Activated CD8-positive, alpha-beta T cell treated with anti-CD3 and anti-CD28 coated beads for 36 hours (primary cell): ENCODE measurements around the gene SLC38A1. TPM values are rescaled to one million over a fixed set of nuclear protein-coding genes. Genes with fewer than 3 reads are reported as not detected.

Source experiments
- ATAC-seq: fragments of 200-7000 bp; cut with Tn5 transposase; one replicate; pipeline ENCODE4 v1.10.0; 2021; ENCODE audit warnings: mild to moderate bottlenecking, moderate library complexity
- CTCF ChIA-PET: fragments of 350-600 bp; sonication (Branson Sonifier 250); formaldehyde crosslinking; loops from one replicate; lab custom pipeline; 2021; ENCODE audit warnings: antibody characterized with exemption; lab: Charles Lee
- POLR2A ChIA-PET: fragments of 350-600 bp; sonication (Branson Sonifier 250); formaldehyde crosslinking; loops from one replicate; lab custom pipeline; 2021; ENCODE audit warnings: antibody characterized with exemption; lab: Charles Lee
- DNase-seq: peaks from one replicate; pipeline ENCODE4 v3.0.0-alpha.2; 2020
- H3K27ac Mint-ChIP-seq: one replicate; pipeline ENCODE4 v1.8.0; 2021; ENCODE audit warnings: mild to moderate bottlenecking, mixed read lengths
- H3K27me3 Mint-ChIP-seq: one replicate; pipeline ENCODE4 v1.8.0; 2021; ENCODE audit warnings: mixed read lengths
- H3K36me3 Mint-ChIP-seq: one replicate; pipeline ENCODE4 v1.8.0; 2021; ENCODE audit warnings: low read depth, mixed read lengths
- H3K4me1 Mint-ChIP-seq: one replicate; pipeline ENCODE4 v1.8.0; 2021; ENCODE audit warnings: low read depth, mixed read lengths
- H3K4me3 Mint-ChIP-seq: one replicate; pipeline ENCODE4 v1.8.0; 2021; ENCODE audit warnings: mild to moderate bottlenecking, moderate library complexity, mixed read lengths
- H3K9me3 Mint-ChIP-seq: one replicate; pipeline ENCODE4 v1.8.0; 2021; ENCODE audit warnings: mixed read lengths
- CTCF ChIP-seq: fragments of 200-600 bp; IDR thresholded peaks from one replicate; pipeline ENCODE4 v1.8.0; 2022; ENCODE audit warnings: antibody characterized with exemption, mild to moderate bottlenecking
- intact Hi-C: fragments of 100-400 bp; cut with micrococcal nuclease; formaldehyde crosslinking; loops from one replicate; pipeline ENCODE4 v1.10.0; 2022
- total RNA-seq, 2 experiments: library from RNA; stranded (reverse); gene quantifications; one replicate each; pipeline ENCODE4 v1.2.3, GENCODE V29; 2021

SLC38A1 gene
- total RNA-seq, 2 experiments from 2014 or later, result 167 to 168 TPM

GRCh38 chr12:46222636-46223035 is 46.2 kb downstream of the SLC38A1 start:
- TF ChIP-seq CTCF, result no peak
- H3K4me3 Mint-ChIP-seq, result no peak overlapping the region
- ChIA-PET POLR2A (interaction anchor here (0.6 to 2.3 kb wide), 5 partner anchors 12 to 293 kb away, joined by 3 to 11 read pairs (median 3); partner anchors contain the start of gene SLC38A1), CTCF (no interaction called here)
- DNase-seq, result no peak
- H3K27ac Mint-ChIP-seq, result peak overlapping the region; percentile 99
- H3K4me1 Mint-ChIP-seq, result peaks cover 85% of the 10 kb centered on the region
- no peak for ATAC-seq
- peaks cover 90% of the 10 kb centered on the region for H3K36me3 Mint-ChIP-seq
- intact Hi-C loops, result no loop called here
- H3K27me3 Mint-ChIP-seq, result no peaks in the 10 kb centered on the region
- peaks cover 2% of the 10 kb centered on the region for H3K9me3 Mint-ChIP-seq

GRCh38 chr12:46221255-46222128 is 47.4 kb downstream of the SLC38A1 start:
- peak overlapping the region; percentile 99 for H3K27ac Mint-ChIP-seq
- H3K4me3 Mint-ChIP-seq, result peak overlapping the region; percentile 8
- H3K4me1 Mint-ChIP-seq, result peaks cover 91% of the 10 kb centered on the region
- TF ChIP-seq CTCF, result no peak
- ChIA-PET CTCF (no interaction called here), POLR2A (interaction anchor here (0.9 to 2.3 kb wide), 4 partner anchors 8 to 48 kb away, joined by 3 to 11 read pairs (median 4); partner anchors contain the start of gene SLC38A1)
- peaks cover 87% of the 10 kb centered on the region for H3K36me3 Mint-ChIP-seq
- peaks cover 2% of the 10 kb centered on the region for H3K9me3 Mint-ChIP-seq
- H3K27me3 Mint-ChIP-seq, result no peaks in the 10 kb centered on the region
- no peak for DNase-seq
- intact Hi-C loops, result no loop called here
- ATAC-seq, result no peak

- peaks cover 88% of the 10 kb centered on the region for H3K36me3 Mint-ChIP-seq
- H3K9me3 Mint-ChIP-seq, result peaks cover 2% of the 10 kb centered on the region
- peak overlapping the region; percentile 70 for H3K4me3 Mint-ChIP-seq
- peak; percentile 60 for ATAC-seq
- H3K27ac Mint-ChIP-seq, result peak overlapping the region; percentile 99
- no peak for TF ChIP-seq CTCF
- H3K27me3 Mint-ChIP-seq, result no peaks in the 10 kb centered on the region
- intact Hi-C loops, result loop anchor here (1.0 to 5.0 kb wide), 3 partner anchors 10 to 152 kb away; partner anchors contain the start of gene SLC38A2
- peaks cover 95% of the 10 kb centered on the region for H3K4me1 Mint-ChIP-seq
- CTCF ChIA-PET, result interaction anchor here (1.2 to 2.9 kb wide), 2 partner anchors 10 to 50 kb away, joined by 5 to 14 read pairs; partner anchors contain the start of gene SLC38A1
- POLR2A ChIA-PET, result interaction anchor here (0.8 to 9.0 kb wide), 7 partner anchors 10 to 65 kb away, joined by 3 to 168 read pairs (median 4); partner anchors contain the start of gene SLC38A1
- peak; percentile 86 for DNase-seq
These were observed 48.8 kb downstream of the SLC38A1 start for GRCh38 chr12:46219877-46220655.

- POLR2A ChIA-PET, result interaction anchor here (0.8 to 9.0 kb wide), 7 partner anchors 11 to 65 kb away, joined by 3 to 168 read pairs (median 4); partner anchors contain the start of gene SLC38A1
- peak; percentile 19 for ATAC-seq
- intact Hi-C loops, result loop anchor here (1.0 to 5.0 kb wide), 3 partner anchors 9 to 153 kb away; partner anchors contain the start of gene SLC38A2
These were observed 49.5 kb downstream of the SLC38A1 start for GRCh38 chr12:46219132-46219876.

More at GRCh38 chr12:46219132-46219876, 49.5 kb downstream of the SLC38A1 start:
- Mint-ChIP-seq H3K36me3 (peaks cover 86% of the 10 kb centered on the region), H3K27me3 (no peaks in the 10 kb centered on the region), H3K9me3 (peaks cover 2% of the 10 kb centered on the region), H3K4me1 (peaks cover 94% of the 10 kb centered on the region), H3K27ac (peak overlapping the region; percentile 99), H3K4me3 (peak overlapping the region; percentile 70)
- CTCF ChIA-PET, result interaction anchor here (1.2 to 2.9 kb wide), 2 partner anchors 10 to 50 kb away, joined by 5 to 14 read pairs; partner anchors contain the start of gene SLC38A1
- DNase-seq, result no peak
- no peak for TF ChIP-seq CTCF
